GM19468 (cell line): ENCODE results near the gene GNB1.

Source experiments
- ATAC-seq: cut with Tn5 transposase; IDR thresholded peaks from one replicate; pipeline ENCODE4 v1.9.1; 2021; ENCODE audit warnings: mild to moderate bottlenecking, moderate library complexity, moderate number of reproducible peaks; ENCODE audit not compliant: unreplicated experiment; ENCODE audit errors: extremely low read depth

The GNB1 gene

GRCh38 chr1:1922956-1923833, 32.3 kb upstream of the GNB1 start:
- ATAC-seq = no peak

- no peak for ATAC-seq
Measured at GRCh38 chr1:1922702-1922955, 31.7 kb upstream of the GNB1 start.

GRCh38 chr1:1921901-1922701, 31.2 kb upstream of the GNB1 start:
- no peak for ATAC-seq

GRCh38 chr1:1921459-1921862, 30.6 kb upstream of the GNB1 start:
- ATAC-seq = no peak

GRCh38 chr1:1920608-1921458, 29.9 kb upstream of the GNB1 start:
- no peak for ATAC-seq

GRCh38 chr1:1920057-1920607, 29.2 kb upstream of the GNB1 start:
- ATAC-seq = no peak

GRCh38 chr1:1919304-1920056, 28.6 kb upstream of the GNB1 start:
- peak; percentile 82 for ATAC-seq

GRCh38 chr1:1918901-1919303, 28.0 kb upstream of the GNB1 start, which contains the start of gene TMEM52:
Gene TMEM52, minus strand, starts transcription at chr1:1919279. Its CDS starts 14 bp downstream, at chr1:1919265.
- no peak for ATAC-seq

- ATAC-seq = no peak
Measured at GRCh38 chr1:1917995-1918900, 27.4 kb upstream of the GNB1 start.

- no peak for ATAC-seq
Measured at GRCh38 chr1:1917304-1917976, 26.6 kb upstream of the GNB1 start.

GRCh38 chr1:1916851-1917251, 26.0 kb upstream of the GNB1 start:
- ATAC-seq = no peak

- ATAC-seq = no peak
Measured at GRCh38 chr1:1915911-1916840, 25.3 kb upstream of the GNB1 start.

GRCh38 chr1:1914971-1915692, 24.2 kb upstream of the GNB1 start, which contains the start of gene CALML6:
Gene CALML6, plus strand, starts transcription at chr1:1915260. Its CDS starts 21 bp downstream, at chr1:1915281.
- ATAC-seq = no peak

GRCh38 chr1:1914101-1914970, 23.4 kb upstream of the GNB1 start:
- no peak for ATAC-seq

- no peak for ATAC-seq
Measured at GRCh38 chr1:1911350-1912041, 20.6 kb upstream of the GNB1 start.
